Measurements from ENCODE around the gene SKIC2.
"Not testable (repeated sequence)": the region's sequence is repeated elsewhere in the genome, so short reads cannot be mapped to it uniquely, and the experiment has no call there.

Gene SKIC2

GRCh38 chr6:31958741-31959739 is at the start of gene SKIC2, which contains the start of gene NELFE:
SKIC2 (plus strand) TSS chr6:31959175; CDS start chr6:31959193, 18 bp downstream.
NELFE (minus strand) TSS chr6:31958971; CDS start chr6:31958446, 525 bp downstream.
- no peaks in the 10 kb centered on the region for H3K9me3 Mint-ChIP-seq
- H3K27ac Mint-ChIP-seq = peak within 1 kb of the TSS; percentile 95
- peaks cover 32% of the 10 kb centered on the region for H3K4me1 Mint-ChIP-seq
- no peak for TF ChIP-seq CTCF (IDR thresholded peaks at IDR 0.05)
- DNase-seq = peak; percentile 97
- H3K4me3 Mint-ChIP-seq = peak within 1 kb of the TSS; percentile 99
- peaks cover 61% of the 10 kb centered on the region for H3K36me3 Mint-ChIP-seq (ENCODE audit: low read depth)
- H3K27me3 Mint-ChIP-seq (ENCODE audit: low read depth, poor library complexity) = no peaks in the 10 kb centered on the region

GRCh38 chr6:31909298-31909697 is 49.7 kb upstream of the SKIC2 start:
- H3K9me3 Mint-ChIP-seq; H3K27ac Mint-ChIP-seq; H3K36me3 Mint-ChIP-seq (ENCODE audit: low read depth); H3K27me3 Mint-ChIP-seq (ENCODE audit: low read depth, poor library complexity); H3K4me3 Mint-ChIP-seq; DNase-seq: not testable (repeated sequence)
- peaks cover 20% of the 10 kb centered on the region for H3K4me1 Mint-ChIP-seq

GRCh38 chr6:31911826-31912585 is 47.0 kb upstream of the SKIC2 start:
- no peak overlapping the region for H3K4me3 Mint-ChIP-seq
- peaks cover 6% of the 10 kb centered on the region for H3K27me3 Mint-ChIP-seq (ENCODE audit: low read depth, poor library complexity)
- H3K4me1 Mint-ChIP-seq = peaks cover 16% of the 10 kb centered on the region
- no peaks in the 10 kb centered on the region for H3K36me3 Mint-ChIP-seq (ENCODE audit: low read depth)
- peaks cover 6% of the 10 kb centered on the region for H3K9me3 Mint-ChIP-seq
- no peak for TF ChIP-seq CTCF (IDR thresholded peaks at IDR 0.05)
- no peak overlapping the region for H3K27ac Mint-ChIP-seq
- DNase-seq = no peak

- H3K27ac Mint-ChIP-seq = no peak overlapping the region
- H3K4me1 Mint-ChIP-seq = peaks cover 12% of the 10 kb centered on the region
- no peaks in the 10 kb centered on the region for H3K36me3 Mint-ChIP-seq (ENCODE audit: low read depth)
- DNase-seq = no peak
- no peak for TF ChIP-seq CTCF (IDR thresholded peaks at IDR 0.05)
- H3K9me3 Mint-ChIP-seq = peaks cover 6% of the 10 kb centered on the region
- peaks cover 3% of the 10 kb centered on the region for H3K27me3 Mint-ChIP-seq (ENCODE audit: low read depth, poor library complexity)
- no peak overlapping the region for H3K4me3 Mint-ChIP-seq
Measured at GRCh38 chr6:31915351-31915750, 43.6 kb upstream of the SKIC2 start.

GRCh38 chr6:31915756-31916155 is 43.2 kb upstream of the SKIC2 start:
- H3K9me3 Mint-ChIP-seq = peaks cover 6% of the 10 kb centered on the region
- no peak for DNase-seq
- no peak overlapping the region for H3K4me3 Mint-ChIP-seq
- H3K4me1 Mint-ChIP-seq = peaks cover 12% of the 10 kb centered on the region
- no peaks in the 10 kb centered on the region for H3K36me3 Mint-ChIP-seq (ENCODE audit: low read depth)
- no peak for TF ChIP-seq CTCF (IDR thresholded peaks at IDR 0.05)
- H3K27ac Mint-ChIP-seq = no peak overlapping the region
- no peaks in the 10 kb centered on the region for H3K27me3 Mint-ChIP-seq (ENCODE audit: low read depth, poor library complexity)

- DNase-seq = no peak
- H3K27ac Mint-ChIP-seq = no peak overlapping the region
- no peak overlapping the region for H3K4me3 Mint-ChIP-seq
- H3K4me1 Mint-ChIP-seq = peaks cover 6% of the 10 kb centered on the region
- H3K36me3 Mint-ChIP-seq (ENCODE audit: low read depth) = no peaks in the 10 kb centered on the region
- peaks cover 4% of the 10 kb centered on the region for H3K27me3 Mint-ChIP-seq (ENCODE audit: low read depth, poor library complexity)
- H3K9me3 Mint-ChIP-seq = peaks cover 6% of the 10 kb centered on the region
- no peak for TF ChIP-seq CTCF (IDR thresholded peaks at IDR 0.05)
Measured at GRCh38 chr6:31918069-31918720, 40.8 kb upstream of the SKIC2 start.
